Nucleus accumbens (tissue), 56 donors: ENCODE data around the gene HOATZ.

Experiments
- DNase-seq, 56 donors: peaks; one replicate each; lab custom pipeline; 2025; lab: John Stamatoyannopoulos, UW

HOATZ gene

DNA sequence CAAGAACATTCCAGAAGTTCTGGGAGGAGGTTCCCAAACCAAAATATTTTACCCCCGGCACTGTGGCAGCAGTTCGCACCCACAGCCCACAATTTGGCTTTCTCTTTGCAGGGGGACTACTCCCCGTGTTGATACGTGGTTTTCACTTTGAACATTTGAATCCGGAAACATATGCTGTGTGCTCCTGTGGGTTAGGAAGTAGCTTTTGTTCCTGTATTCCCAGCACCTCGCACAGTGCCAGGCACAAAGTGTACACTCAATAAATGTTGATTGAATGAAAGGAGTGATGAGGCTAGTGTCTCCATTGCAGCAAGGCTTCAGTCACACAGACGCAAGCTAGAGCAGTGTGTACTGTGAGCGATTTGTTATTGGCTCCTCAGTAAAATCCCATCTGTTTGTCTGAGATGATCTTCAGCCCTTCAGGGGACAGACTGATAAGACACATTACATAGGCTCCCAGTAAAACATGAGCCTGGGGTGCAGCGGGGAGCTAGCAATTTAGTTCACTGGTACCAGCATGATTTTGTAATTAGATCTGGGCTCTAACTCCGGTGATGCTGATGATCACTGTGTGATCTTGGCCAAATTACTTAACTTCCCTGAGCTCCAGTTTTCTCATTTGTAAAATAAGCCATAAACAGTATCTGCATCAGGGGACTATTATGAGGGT, 28.2 kb downstream of the HOATZ start:
- DNase-seq = no peak

DNA sequence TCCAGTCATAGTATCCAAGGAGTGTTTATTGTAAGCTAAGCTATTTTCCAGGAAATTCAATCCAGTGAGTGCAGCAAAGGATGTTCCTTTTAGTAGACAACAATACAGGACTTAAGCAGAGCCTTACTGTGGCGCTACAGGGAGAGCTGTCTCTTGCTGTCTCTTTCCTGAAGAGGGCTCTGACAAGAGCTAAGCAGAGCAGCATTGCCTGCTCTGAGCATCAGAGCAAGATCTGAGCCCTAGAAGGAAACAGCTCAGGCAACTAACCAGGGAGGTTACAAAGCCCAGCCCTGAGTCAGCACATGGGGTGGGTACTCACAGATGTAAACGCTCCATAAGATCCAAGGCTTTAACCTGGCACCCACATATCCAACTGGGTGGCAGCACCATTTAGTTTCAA, 33.9 kb downstream of the HOATZ start:
- no peak for DNase-seq

DNA sequence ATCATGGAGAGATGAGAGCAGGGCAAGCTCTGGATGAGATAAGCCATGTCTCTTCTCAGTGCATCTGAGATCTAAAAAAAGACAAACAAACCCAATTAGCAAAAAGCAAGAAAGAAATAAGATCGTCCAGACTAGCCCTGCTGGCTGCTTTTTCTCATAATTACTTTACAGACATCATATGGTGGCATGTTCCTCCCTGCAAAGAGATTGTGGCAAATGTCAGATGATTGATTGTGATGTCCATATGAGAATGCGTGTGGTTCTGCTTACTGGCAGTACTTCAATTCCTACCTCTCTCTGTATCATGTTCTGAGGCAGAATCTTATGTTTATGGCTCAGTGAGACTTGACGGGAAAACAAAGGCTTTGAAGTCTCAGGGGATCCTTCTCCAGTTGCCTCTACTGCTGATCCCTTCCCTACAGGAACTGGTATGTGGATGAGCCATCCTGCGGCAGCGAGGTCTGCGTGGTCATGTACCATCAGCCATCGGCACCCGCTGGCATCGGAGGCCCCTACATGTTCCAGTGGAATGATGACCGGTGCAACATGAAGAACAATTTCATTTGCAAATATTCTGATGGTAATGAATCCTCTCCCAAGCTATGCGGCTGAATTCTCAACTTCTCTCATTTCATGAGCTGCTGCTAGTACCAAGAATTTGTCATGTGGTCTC, 34.8 kb downstream of the HOATZ start:
- no peak for DNase-seq

DNA sequence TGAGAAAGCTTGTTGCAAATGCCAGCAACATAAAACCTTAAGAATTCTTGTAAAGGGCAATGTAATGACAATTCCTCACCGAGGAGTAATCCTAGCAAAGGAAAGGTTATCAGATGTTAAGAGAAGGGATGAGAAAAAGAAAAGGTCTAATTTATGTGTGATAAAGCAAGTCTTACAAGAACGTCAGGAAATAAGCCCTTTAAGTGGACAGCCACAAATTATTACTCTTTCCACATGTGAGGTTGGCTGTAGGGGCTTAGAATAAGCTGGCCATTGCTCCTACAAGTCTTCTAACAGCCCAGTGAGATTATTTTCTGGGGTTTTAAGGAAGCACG, 35.3 kb downstream of the HOATZ start:
- no peak for DNase-seq

DNA sequence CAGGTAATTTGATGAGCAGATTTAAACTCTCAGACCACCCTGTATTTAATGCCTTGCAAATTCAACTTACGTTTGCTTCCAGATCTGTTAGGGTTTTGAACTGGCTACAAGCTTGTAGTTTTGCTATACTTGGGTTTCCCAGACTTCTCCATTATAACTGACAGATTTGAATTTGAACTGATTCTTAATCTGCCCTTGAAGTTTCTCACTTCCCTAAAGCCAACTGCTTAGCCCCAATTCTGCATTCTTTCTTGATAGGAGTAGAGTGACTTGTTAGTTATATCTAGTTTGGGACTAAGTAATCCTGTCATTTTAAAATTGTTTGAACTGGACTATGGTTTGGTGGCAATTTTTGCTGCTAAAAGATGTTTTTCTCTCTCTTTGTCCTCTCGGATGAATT, 35.7 kb downstream of the HOATZ start:
- DNase-seq = no peak

DNA sequence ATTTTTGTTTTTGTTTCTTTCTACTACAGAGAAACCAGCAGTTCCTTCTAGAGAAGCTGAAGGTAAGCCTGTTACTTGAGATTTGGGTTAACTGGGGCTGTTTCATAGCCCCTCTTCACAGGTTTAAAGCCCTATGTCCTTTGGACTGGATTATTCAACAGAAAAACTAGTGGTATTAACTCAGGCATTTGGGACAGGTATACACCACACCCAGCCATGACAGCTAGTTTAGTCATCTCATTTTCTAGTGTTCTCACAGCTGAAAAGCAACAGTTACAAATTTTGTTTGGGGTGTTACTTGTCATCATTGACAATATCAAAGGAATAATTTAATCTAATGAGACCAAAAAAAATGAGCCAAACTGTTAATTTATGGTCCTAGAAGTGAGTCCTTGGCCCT, 40.0 kb downstream of the HOATZ start:
- no peak for DNase-seq

DNA sequence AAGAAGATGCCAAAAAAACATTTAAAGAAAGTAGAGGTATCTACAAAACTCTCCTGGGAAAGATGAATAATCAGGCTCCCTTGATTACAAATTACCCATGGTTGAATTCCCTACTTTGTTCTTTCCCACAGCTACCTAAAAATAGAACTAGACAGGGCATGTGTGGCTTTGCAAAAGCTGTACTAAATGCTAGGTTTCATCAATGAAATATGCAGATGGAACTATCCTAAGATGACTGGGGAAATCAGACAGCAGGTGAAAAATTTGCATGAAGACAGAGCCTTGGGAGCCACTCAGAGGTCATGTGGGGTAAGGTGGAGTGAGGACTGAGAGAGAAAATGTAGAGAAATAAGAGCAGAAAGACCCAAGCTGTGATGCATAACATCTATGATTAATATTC, 40.7 kb downstream of the HOATZ start:
- no peak for DNase-seq

DNA sequence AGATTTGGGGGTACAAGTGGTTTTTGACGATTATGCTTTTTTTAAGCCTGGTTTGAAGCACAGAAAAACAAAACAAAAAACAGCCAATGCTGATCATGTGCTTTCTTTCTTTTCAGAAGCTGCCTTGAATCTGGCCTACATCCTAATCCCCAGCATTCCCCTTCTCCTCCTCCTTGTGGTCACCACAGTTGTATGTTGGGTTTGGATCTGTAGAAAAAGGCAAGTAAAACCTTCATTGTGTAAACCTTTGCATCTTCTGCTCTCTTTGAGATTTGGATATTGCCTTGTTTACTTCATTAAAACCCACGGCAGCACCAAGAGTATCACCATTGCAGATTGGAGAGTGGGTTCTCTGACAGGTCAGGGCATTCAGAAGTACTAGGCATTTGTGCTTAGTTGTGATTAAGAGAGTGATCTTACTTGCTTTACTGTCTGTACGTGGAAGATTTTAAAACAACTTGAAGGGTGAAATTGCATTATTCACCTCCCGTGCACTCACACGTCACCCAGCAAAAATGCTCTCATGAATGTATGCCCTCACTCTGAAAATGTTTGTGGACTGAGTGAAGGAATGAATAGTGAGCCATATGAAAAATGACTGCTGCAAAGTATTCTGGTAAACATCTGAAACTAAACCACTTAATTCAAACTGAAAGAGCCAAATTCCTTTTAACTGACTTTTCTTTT, 43.0 kb downstream of the HOATZ start:
- DNase-seq = no peak

DNA sequence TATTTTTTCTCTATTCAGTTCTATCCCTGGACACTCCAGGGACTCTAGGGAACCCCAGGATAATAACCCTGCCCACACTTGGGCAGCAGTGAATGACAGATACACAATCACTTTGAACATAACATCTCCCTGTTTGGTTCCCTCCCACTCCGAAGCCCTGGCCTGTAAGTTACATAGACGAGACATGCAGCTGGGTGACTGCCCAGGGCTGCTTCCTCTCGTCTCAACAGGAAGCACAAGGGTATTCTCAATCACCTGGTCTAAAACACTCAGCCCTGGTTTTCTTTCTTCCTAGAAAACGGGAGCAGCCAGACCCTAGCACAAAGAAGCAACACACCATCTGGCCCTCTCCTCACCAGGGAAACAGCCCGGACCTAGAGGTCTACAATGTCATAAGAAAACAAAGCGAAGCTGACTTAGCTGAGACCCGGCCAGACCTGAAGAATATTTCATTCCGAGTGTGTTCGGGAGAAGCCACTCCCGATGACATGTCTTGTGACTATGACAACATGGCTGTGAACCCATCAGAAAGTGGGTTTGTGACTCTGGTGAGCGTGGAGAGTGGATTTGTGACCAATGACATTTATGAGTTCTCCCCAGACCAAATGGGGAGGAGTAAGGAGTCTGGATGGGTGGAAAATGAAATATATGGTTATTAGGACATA, 45.4 kb downstream of the HOATZ start:
- no peak for DNase-seq

DNA sequence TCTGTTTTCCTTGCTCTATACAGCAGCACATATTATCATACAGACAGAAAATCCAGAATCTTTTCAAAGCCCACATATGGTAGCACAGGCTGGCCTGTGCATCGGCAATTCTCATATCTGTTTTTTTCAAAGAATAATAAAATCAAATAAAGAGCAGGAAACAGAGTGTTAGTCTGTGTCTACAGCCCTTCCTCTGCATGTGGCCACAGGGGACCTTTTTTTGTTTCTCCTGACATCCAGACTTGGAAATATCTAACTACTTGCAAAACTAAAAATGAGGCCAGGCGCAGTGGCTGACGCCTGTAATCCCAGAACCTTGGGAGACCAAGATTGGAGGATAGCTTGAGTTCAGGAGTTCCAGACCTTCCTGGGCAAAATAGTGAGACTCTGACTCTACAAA, 46.2 kb downstream of the HOATZ start:
- no peak for DNase-seq

DNA sequence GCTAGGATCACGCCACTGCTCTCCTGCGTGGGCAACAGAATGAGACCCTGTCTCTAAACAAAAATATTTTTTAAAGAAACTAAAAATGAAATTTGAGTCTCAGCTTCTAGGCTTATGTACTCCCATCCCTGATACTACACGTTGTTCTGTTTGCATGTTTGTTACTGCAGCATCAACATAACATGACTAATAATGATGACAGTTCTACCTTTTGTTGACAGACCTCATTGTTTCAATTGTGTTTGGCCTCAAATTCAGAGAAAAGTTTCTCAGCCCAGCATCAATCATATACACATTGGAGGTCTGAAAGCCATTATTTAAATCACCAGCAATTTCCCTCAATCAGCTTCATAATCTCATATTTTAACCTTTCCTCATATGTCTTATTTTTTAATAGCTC, 46.7 kb downstream of the HOATZ start:
- no peak for DNase-seq

DNA sequence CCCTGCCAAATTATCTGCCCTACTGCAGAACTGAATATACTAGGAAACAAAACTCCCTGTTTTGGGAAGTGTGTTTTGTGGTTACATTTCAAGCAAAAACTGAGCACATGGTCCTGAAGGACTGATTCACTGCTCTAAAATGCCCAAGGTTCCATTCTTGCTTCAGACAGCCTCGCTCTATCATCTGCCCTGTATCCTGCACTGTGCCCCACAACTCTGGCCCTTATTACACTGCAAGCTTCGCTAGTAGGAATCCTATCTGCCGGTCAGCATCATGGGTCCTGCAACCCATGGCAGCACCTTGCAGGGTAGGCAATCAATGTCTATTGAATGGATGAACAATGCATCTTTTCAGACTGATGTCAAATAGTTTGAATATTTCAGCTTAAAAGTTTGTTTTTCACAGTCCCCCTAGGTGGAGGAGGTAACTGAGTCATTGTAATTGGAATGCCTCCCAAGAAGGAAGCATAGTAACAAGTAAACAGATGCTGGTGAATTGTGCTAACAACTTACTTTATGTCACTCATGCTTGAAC, 47.3 kb downstream of the HOATZ start:
- DNase-seq = no peak

DNA sequence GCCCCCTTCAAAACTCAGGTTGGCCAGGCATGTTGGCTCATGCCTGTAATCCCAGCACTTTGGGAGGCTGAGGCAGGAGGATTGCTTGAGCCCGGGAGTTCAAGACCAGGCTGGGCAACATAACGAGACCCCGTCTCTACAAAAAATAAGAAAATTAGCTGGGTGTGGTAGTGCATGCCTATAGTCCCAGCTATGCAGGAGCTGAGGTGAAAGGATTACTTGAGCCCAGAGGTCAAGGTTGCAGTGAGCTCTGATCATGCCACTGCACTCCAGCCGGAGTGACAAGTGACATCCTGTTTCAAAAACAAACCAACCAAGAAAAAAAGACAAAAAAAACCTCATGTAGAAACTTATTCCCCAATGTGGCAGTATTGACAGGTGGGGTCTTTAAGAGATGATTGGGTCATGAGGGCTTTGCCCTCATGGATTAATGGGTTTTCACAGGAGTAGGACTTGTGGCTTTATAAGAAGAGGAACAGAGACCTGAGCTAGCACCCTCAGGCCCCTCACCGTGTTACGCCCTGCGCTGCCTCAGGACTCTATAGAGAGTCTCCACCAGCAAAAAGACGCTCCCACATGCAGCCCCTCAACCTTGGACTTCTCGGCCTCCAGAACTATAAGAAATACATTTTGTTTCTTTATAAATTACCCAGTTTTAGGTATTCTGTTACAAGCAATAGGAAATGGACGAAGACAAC, 48.3 kb downstream of the HOATZ start:
- DNase-seq = no peak

DNA sequence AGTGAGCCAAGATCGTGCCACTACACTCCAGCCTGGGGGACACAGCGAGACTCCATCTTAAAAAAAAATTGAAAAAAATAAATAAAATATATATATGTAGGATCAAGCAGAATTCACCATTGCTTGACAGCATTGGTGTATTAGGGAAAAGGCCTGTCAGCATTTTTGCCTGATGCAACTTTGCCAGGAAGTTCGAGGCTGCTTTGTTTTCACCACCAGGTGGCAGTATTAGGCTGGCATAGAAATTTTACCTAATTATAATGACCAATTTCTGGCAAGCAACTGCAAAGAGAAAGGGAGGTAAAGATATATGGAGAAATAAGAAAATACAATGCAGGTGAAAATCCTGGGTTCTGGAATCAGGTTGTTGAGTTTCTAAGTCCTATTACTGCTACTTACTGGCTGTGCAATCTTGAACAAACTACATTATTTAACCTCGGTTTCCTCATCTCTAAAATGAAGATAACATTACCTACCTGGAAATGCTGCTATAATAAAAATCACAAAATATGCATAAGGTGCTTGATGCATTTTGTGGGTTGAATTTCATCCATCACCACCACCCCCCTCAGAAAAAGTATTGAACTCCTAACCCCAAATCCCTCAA, 50.6 kb downstream of the HOATZ start:
- peak in 42 of 56 donors; percentile 2 to 81 (median 30) for DNase-seq

DNA sequence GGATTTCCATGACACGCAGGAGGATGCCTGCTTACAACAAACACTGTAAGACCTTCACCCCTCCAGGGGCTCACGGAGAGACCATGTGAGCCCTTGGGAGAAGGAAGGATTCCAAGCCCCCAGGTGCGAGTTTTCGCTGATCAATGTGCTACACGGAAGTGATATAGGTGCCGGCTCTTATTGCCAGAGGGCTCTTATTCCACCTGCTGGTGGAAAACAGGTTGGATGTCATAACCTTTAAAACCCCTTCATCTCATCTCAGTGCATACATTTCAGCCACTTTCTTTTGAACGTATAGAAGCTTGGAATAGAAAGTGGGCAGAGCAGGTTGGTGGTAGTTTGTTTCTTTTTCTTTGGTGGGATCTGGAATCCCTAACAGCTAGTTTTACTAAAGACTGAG, 51.7 kb downstream of the HOATZ start:
- no peak for DNase-seq

DNA sequence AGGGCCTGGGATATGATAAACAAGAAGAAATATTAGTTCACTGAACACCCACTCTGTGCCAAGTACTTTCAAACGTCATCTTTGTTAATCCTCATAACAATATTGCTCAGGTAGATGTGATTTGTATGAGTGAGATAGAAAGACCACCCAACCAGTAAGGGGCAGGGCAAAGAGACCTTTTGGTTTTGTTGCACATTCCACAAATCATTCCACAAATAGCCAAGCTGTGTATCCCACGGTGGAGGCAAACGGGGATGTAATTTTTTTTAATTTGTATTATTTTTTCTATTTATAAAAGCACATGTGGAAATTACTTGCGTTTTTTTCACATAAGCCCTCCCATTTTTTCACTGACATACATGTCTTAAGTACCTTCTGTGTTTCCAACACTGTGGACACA, 54.9 kb downstream of the HOATZ start:
- DNase-seq = no peak

DNA sequence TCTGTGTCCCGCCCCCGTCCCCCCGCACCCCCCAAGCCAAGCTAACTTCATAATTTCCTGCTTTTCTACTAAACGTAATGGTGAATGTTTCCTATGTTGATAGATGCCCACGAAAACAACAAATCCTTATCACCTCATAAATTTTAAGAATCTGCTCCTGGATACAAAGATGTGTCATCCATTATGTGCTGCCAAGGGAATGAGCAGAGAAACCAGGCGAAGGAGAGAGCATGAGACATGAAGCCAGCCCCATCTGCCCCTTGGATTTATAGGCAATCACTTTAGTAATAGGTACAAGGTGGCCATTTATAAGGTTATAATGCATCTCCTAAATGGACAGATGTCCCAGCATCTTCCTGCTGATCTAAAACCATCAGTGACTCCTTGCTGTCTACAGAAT, 56.2 kb downstream of the HOATZ start:
- no peak for DNase-seq

DNA sequence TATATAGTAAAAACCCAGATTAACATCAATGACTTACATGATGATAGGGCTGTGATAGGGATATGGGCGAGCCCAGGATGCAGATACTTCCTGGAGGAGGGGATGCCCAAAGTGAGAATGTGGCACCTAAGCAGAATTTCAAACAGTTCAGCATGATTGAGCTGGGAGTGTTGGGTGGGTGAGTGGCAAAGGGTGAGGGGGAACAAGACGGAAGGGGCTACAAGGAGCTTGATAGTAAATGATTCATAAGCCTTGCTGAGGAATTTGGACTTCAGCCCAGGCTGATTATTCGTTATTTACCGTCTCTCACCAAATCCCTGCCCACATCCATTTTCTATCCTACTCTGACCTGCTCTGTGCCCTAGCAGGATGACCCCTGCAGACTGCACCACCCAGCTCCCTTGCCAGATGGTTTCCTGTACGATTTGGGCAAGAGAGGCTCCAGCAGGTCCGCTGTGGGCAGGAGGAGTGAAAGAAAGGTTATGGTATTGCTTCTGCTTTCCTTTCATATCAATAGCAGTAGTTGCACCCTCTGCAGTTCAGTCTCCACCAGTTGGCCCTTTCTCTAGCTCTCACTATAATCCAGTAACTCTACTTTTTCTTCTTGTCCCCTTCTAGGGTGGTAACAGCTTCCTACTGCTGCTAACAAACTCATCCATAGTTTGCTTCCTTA, 57.4 kb downstream of the HOATZ start:
- DNase-seq = no peak

DNA sequence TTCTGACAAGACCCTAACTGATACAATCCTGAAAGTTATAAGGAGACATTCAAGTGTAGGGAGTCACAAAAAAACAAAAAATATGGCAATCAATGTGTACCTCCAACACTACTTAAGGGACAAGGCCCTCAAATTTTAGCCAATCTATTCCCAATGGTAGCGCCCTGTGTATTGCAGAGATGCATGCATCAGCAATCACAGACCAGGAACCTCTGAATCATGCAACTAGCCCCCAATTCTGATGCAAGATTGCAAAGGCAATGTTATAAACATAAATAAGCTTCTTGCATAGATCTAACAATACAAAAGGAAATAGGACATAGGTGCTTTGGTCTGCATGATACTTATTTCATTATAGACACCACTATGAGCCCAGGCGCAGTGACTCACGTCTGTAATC, 58.0 kb downstream of the HOATZ start:
- no peak for DNase-seq

DNA sequence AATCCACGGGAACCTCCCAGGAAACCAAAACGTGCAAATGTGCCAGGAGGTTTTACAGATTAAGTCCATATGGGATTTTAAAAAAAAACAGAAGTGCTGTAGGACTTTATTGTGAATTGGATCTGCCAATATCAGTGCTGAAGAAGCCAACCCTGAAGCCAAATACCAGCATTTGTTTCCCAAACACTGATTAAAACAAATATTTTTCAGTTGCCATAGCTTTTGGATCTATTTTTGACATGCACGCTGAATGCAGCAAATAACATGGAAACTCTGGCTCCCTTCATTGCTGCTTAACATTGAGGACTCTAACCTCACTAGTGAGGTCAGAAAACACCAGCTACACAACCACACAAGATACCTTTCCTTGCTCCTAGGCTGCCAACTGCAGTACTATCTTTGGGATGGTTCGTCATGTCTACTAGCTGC, 59.3 kb downstream of the HOATZ start:
- DNase-seq = no peak
